Measurements from ENCODE around the gene CEMIP2. TPM values are rescaled to one million over a fixed set of nuclear protein-coding genes. Genes with fewer than 3 reads are reported as not detected.
"Not testable (repeated sequence)": the region's sequence is repeated elsewhere in the genome, so short reads cannot be mapped to it uniquely, and the experiment has no call there.

Gene CEMIP2
- total RNA-seq, 5 donors from 2014 or later (not counting 1 experiment from before 2014, with no cell fraction given): 82.1 to 285 (median 90.8) TPM

- Mint-ChIP-seq H3K9me3 (peaks cover 0 to 3% (median 0%) of the 10 kb centered on the region in 3 donors), H3K4me1 (peaks cover 0 to 8% (median 3%) of the 10 kb centered on the region in 3 donors), H3K4me3 (no peak overlapping the region), H3K27ac (no peak overlapping the region), H3K36me3 (no peaks in the 10 kb centered on the region), H3K27me3 (no peaks in the 10 kb centered on the region)
- ATAC-seq (replicated peaks in 1 of 4) (no peak), DNase-seq (no peak)
- Histone ChIP-seq H3K36me3 (ENCODE audit: control insufficient read depth in 2 of 2, extremely low read depth in 1 of 2, insufficient read depth in 1 of 2, low read length in 1 of 2) (no peaks in the 10 kb centered on the region), H3K4me3 (ENCODE audit: control insufficient read depth in 1 of 2, extremely low read depth in 1 of 2, low read length in 1 of 2) (no peak overlapping the region), H3K27me3 (replicated peaks in 1 of 2; ENCODE audit: control insufficient read depth in 2 of 2, extremely low read depth in 1 of 2, insufficient read depth in 2 of 2, low read length in 1 of 2) (no peaks in the 10 kb centered on the region), H3K9me3 (no peaks in the 10 kb centered on the region), H3K27ac (ENCODE audit: low read length) (no peak overlapping the region), H3K4me1 (ENCODE audit: control insufficient read depth in 1 of 2, extremely low read depth in 1 of 2, insufficient read depth in 2 of 2, low read length in 2 of 2) (no peaks in the 10 kb centered on the region)
- POLR2A ChIA-PET: no interaction called here
- CTCF ChIA-PET: no interaction called here
- 100% methylated on average over 2 of the region's 5 CpGs for WGBS (ENCODE audit: insufficient coverage)
These were observed 103.1 kb downstream of the CEMIP2 start for GRCh38 chr9:71665247-71665646.

- ChIA-PET POLR2A (interaction anchor here in 1 of 2 donors (0.6 kb wide), 1 partner anchor 21 kb away, joined by 10 read pairs; no protein-coding TSS in a partner anchor), CTCF (no interaction called here)
- Histone ChIP-seq H3K4me3 (ENCODE audit: control insufficient read depth in 1 of 2, extremely low read depth in 1 of 2, low read length in 1 of 2) (no peak overlapping the region), H3K4me1 (ENCODE audit: control insufficient read depth in 1 of 2, extremely low read depth in 1 of 2, insufficient read depth in 2 of 2, low read length in 2 of 2) (no peaks in the 10 kb centered on the region), H3K36me3 (ENCODE audit: control insufficient read depth in 2 of 2, extremely low read depth in 1 of 2, insufficient read depth in 1 of 2, low read length in 1 of 2) (no peaks in the 10 kb centered on the region), H3K27ac (ENCODE audit: low read length) (no peak overlapping the region), H3K27me3 (replicated peaks in 1 of 2; ENCODE audit: control insufficient read depth in 2 of 2, extremely low read depth in 1 of 2, insufficient read depth in 2 of 2, low read length in 1 of 2) (no peaks in the 10 kb centered on the region), H3K9me3 (no peaks in the 10 kb centered on the region)
- DNase-seq (no peak), ATAC-seq (replicated peaks in 1 of 4) (no peak)
- H3K4me3 Mint-ChIP-seq: no peak overlapping the region
- peaks cover 0 to 2% of the 10 kb centered on the region in 2 donors for H3K27me3 Mint-ChIP-seq
- H3K9me3 Mint-ChIP-seq: peaks cover 0 to 3% (median 0%) of the 10 kb centered on the region in 3 donors
- no CpG with 5 or more reads among the region's 3 CpGs for WGBS (ENCODE audit: insufficient coverage)
- no peak overlapping the region for H3K27ac Mint-ChIP-seq
- H3K4me1 Mint-ChIP-seq: peaks cover 0 to 8% (median 3%) of the 10 kb centered on the region in 3 donors
- H3K36me3 Mint-ChIP-seq: no peaks in the 10 kb centered on the region
These were observed 103.7 kb downstream of the CEMIP2 start for GRCh38 chr9:71664566-71664965.

GRCh38 chr9:71663931-71664459 lies 104.3 kb downstream of the CEMIP2 start:
- 100% methylated on average over 1 of the region's 4 CpGs for WGBS (ENCODE audit: insufficient coverage)
- no peaks in the 10 kb centered on the region for H3K36me3 ChIP-seq (ENCODE audit: control insufficient read depth in 2 of 2, extremely low read depth in 1 of 2, insufficient read depth in 1 of 2, low read length in 1 of 2)
- H3K9me3 Mint-ChIP-seq: peaks cover 0 to 3% (median 0%) of the 10 kb centered on the region in 3 donors
- H3K4me3 Mint-ChIP-seq: no peak overlapping the region
- ChIA-PET CTCF (no interaction called here), POLR2A (interaction anchor here in 1 of 2 donors (0.6 to 0.7 kb wide), 2 partner anchors 21 to 24 kb away, joined by 3 to 10 read pairs; no protein-coding TSS in a partner anchor)
- no peaks in the 10 kb centered on the region for H3K36me3 Mint-ChIP-seq
- no peak for DNase-seq
- no peak overlapping the region for H3K27ac Mint-ChIP-seq
- H3K4me3 ChIP-seq (ENCODE audit: control insufficient read depth in 1 of 2, extremely low read depth in 1 of 2, low read length in 1 of 2): no peak overlapping the region
- no peaks in the 10 kb centered on the region for H3K4me1 ChIP-seq (ENCODE audit: control insufficient read depth in 1 of 2, extremely low read depth in 1 of 2, insufficient read depth in 2 of 2, low read length in 2 of 2)
- H3K27me3 Mint-ChIP-seq: peaks cover 0 to 4% of the 10 kb centered on the region in 2 donors
- H3K27me3 ChIP-seq (replicated peaks in 1 of 2; ENCODE audit: control insufficient read depth in 2 of 2, extremely low read depth in 1 of 2, insufficient read depth in 2 of 2, low read length in 1 of 2): no peaks in the 10 kb centered on the region
- peaks cover 0 to 8% (median 3%) of the 10 kb centered on the region in 3 donors for H3K4me1 Mint-ChIP-seq
- no peak overlapping the region for H3K27ac ChIP-seq (ENCODE audit: low read length)
- ATAC-seq (replicated peaks in 1 of 4): no peak
- H3K9me3 ChIP-seq: no peaks in the 10 kb centered on the region

GRCh38 chr9:71663216-71663615 lies 105.1 kb downstream of the CEMIP2 start:
- DNase-seq: no peak
- CTCF ChIA-PET: no interaction called here
- H3K27ac ChIP-seq (ENCODE audit: low read length): no peak overlapping the region
- WGBS (ENCODE audit: insufficient coverage): no CpG with 5 or more reads among the region's 2 CpGs
- Mint-ChIP-seq H3K36me3 (no peaks in the 10 kb centered on the region), H3K9me3 (no peaks in the 10 kb centered on the region), H3K27ac (no peak overlapping the region), H3K4me3 (no peak overlapping the region), H3K4me1 (peaks cover 0 to 8% (median 3%) of the 10 kb centered on the region in 3 donors), H3K27me3 (peaks cover 0 to 4% of the 10 kb centered on the region in 2 donors)
- no peaks in the 10 kb centered on the region for H3K36me3 ChIP-seq (ENCODE audit: control insufficient read depth in 2 of 2, extremely low read depth in 1 of 2, insufficient read depth in 1 of 2, low read length in 1 of 2)
- H3K27me3 ChIP-seq (replicated peaks in 1 of 2; ENCODE audit: control insufficient read depth in 2 of 2, extremely low read depth in 1 of 2, insufficient read depth in 2 of 2, low read length in 1 of 2): no peaks in the 10 kb centered on the region
- H3K9me3 ChIP-seq: no peaks in the 10 kb centered on the region
- no peaks in the 10 kb centered on the region for H3K4me1 ChIP-seq (ENCODE audit: control insufficient read depth in 1 of 2, extremely low read depth in 1 of 2, insufficient read depth in 2 of 2, low read length in 2 of 2)
- no peak overlapping the region for H3K4me3 ChIP-seq (ENCODE audit: control insufficient read depth in 1 of 2, extremely low read depth in 1 of 2, low read length in 1 of 2)
- POLR2A ChIA-PET: no interaction called here
- no peak for ATAC-seq (replicated peaks in 1 of 4)

GRCh38 chr9:71662082-71662481 lies 106.2 kb downstream of the CEMIP2 start:
- ATAC-seq (replicated peaks in 1 of 4) (no peak), DNase-seq (no peak)
- CTCF ChIA-PET: no interaction called here
- Mint-ChIP-seq H3K27me3 (peaks cover 0 to 5% of the 10 kb centered on the region in 2 donors), H3K27ac (no peak overlapping the region), H3K4me1 (peaks cover 0 to 8% (median 3%) of the 10 kb centered on the region in 3 donors), H3K4me3 (no peak overlapping the region), H3K9me3 (peaks cover 0 to 9% (median 4%) of the 10 kb centered on the region in 3 donors), H3K36me3 (no peaks in the 10 kb centered on the region)
- no CpG with 5 or more reads among the region's 3 CpGs for WGBS (ENCODE audit: insufficient coverage)
- Histone ChIP-seq H3K27ac (ENCODE audit: low read length) (no peak overlapping the region), H3K4me3 (ENCODE audit: control insufficient read depth in 1 of 2, extremely low read depth in 1 of 2, low read length in 1 of 2) (no peak overlapping the region), H3K27me3 (replicated peaks in 1 of 2; ENCODE audit: control insufficient read depth in 2 of 2, extremely low read depth in 1 of 2, insufficient read depth in 2 of 2, low read length in 1 of 2) (no peaks in the 10 kb centered on the region), H3K4me1 (ENCODE audit: control insufficient read depth in 1 of 2, extremely low read depth in 1 of 2, insufficient read depth in 2 of 2, low read length in 2 of 2) (no peaks in the 10 kb centered on the region), H3K9me3 (no peaks in the 10 kb centered on the region), H3K36me3 (ENCODE audit: control insufficient read depth in 2 of 2, extremely low read depth in 1 of 2, insufficient read depth in 1 of 2, low read length in 1 of 2) (no peaks in the 10 kb centered on the region)
- POLR2A ChIA-PET: no interaction called here

- H3K27ac Mint-ChIP-seq; H3K27ac ChIP-seq (ENCODE audit: low read length); H3K4me3 Mint-ChIP-seq; H3K9me3 ChIP-seq; POLR2A ChIA-PET; H3K36me3 ChIP-seq (ENCODE audit: control insufficient read depth in 2 of 2, extremely low read depth in 1 of 2, insufficient read depth in 1 of 2, low read length in 1 of 2); ATAC-seq (replicated peaks in 1 of 4); H3K27me3 ChIP-seq (replicated peaks in 1 of 2; ENCODE audit: control insufficient read depth in 2 of 2, extremely low read depth in 1 of 2, insufficient read depth in 2 of 2, low read length in 1 of 2); H3K27me3 Mint-ChIP-seq; DNase-seq; H3K4me1 ChIP-seq (ENCODE audit: control insufficient read depth in 1 of 2, extremely low read depth in 1 of 2, insufficient read depth in 2 of 2, low read length in 2 of 2); H3K36me3 Mint-ChIP-seq; CTCF ChIA-PET; H3K4me1 Mint-ChIP-seq; H3K4me3 ChIP-seq (ENCODE audit: control insufficient read depth in 1 of 2, extremely low read depth in 1 of 2, low read length in 1 of 2): not testable (repeated sequence)
- 17% methylated on average over 1 of the region's 4 CpGs for WGBS (ENCODE audit: insufficient coverage)
- H3K9me3 Mint-ChIP-seq: peaks cover 0 to 13% (median 4%) of the 10 kb centered on the region in 3 donors
These were observed 111.0 kb downstream of the CEMIP2 start for GRCh38 chr9:71657276-71657675.
